Left lung (tissue), 14 donors: ENCODE results near the gene ADAM23. TPM values are rescaled to one million over a fixed set of nuclear protein-coding genes. Genes with fewer than 3 reads are reported as not detected.
"Not testable (repeated sequence)": the region's sequence is repeated elsewhere in the genome, so short reads cannot be mapped to it uniquely, and the experiment has no call there.

Experiments used
- ATAC-seq: fragments of 200-7000 bp; cut with Tn5 transposase; one replicate; pipeline ENCODE4 v1.9.1; 2020; ENCODE audit warnings: moderate library complexity
- DNase-seq, 4 donors: peaks; one replicate each; pipeline ENCODE4 v3.0.0-alpha.2; 2013 to 2020
- H3K27ac ChIP-seq, 2 donors: fragments of 200-600 bp; sonication (generic) in 1 of 2; one replicate each; pipeline versions ENCODE4 v1.5.0 to v1.8.0; 2020 to 2021
- H3K27me3 ChIP-seq, 2 donors: fragments of 200-600 bp; sonication (generic) in 1 of 2; one replicate each; pipeline versions ENCODE4 v1.5.0 to v1.8.0; 2020 to 2021
- H3K36me3 ChIP-seq, 2 donors: fragments of 200-600 bp; sonication (generic) in 1 of 2; one replicate each; pipeline versions ENCODE4 v1.5.0 to v1.8.0; 2020 to 2021
- H3K4me1 ChIP-seq, 2 donors: fragments of 200-600 bp; one replicate each; pipeline ENCODE4 v1.8.0; 2021
- H3K4me3 ChIP-seq, 2 donors: fragments of 200-600 bp; sonication (generic) in 1 of 2; one replicate each; pipeline versions ENCODE4 v1.5.0 to v1.8.0; 2020 to 2021; ENCODE audit warnings: mild to moderate bottlenecking in 1 of 2
- H3K9me3 ChIP-seq, 2 donors: fragments of 200-600 bp; sonication (generic) in 1 of 2; one replicate each; pipeline versions ENCODE4 v1.5.0 to v1.8.0; 2020 to 2021
- intact Hi-C, 2 donors: fragments of 100-400 bp; cut with DNase I; formaldehyde crosslinking; loops; one replicate each; pipeline versions ENCODE4 v1.11.2 to v1.14.2; 2022
- long read RNA-seq, 12 donors: library from polyadenylated mRNA in 2 of 12; unstranded in 2 of 12; transcript quantifications; one replicate each; pipeline ENCODE4 v2.0.0 and lab custom pipeline, GENCODE V29; 2019 to 2026
- polyA plus RNA-seq, 6 donors: library from polyadenylated mRNA; unstranded; fragments of 120-200 nt; gene quantifications; one replicate each; pipeline ENCODE4 v1.2.1, GENCODE V29; 2013; ENCODE audit not compliant: insufficient read length in 6 of 6
- total RNA-seq, 2 donors: library from RNA; stranded (reverse); fragmentation: NEBNext Ultra II Directional; extraction: Animal tissue kit (Norgen Biotek cat#: 25700); gene quantifications; one replicate each; pipeline ENCODE4 v1.2.1, GENCODE V29; 2021
- TF ChIP-seq, protein P1 (sequence below), 2 donors: fragments of 200-600 bp; sonication (generic) in 1 of 2; IDR thresholded peaks; one replicate each; pipeline versions ENCODE4 v1.5.0 to v1.8.0; 2021; ENCODE audit warnings: antibody characterized with exemption in 2 of 2
- donor health status: DM: no; HTN: yes; CAD: no.
- donor health status: DM: no; HTN: no; CAD: no.

ADAM23 gene
- total RNA-seq = 1 to 10 TPM; 2.2 to 3.2 TPM
- 1 to 10 TPM; 4.0 to 7.9 (median 6.2) TPM for polyA plus RNA-seq
- long read RNA-seq, donor 1, full-length matches to known transcripts = 2 of 2 reads
- long read RNA-seq, donor 1, partial matches to known transcripts = 0 of 2 reads
- long read RNA-seq, donor 1, other reads (novel, unspliced or antisense) = 0 of 2 reads
- long read RNA-seq, donor 2, full-length matches to known transcripts = 1 of 1 reads
- long read RNA-seq, donor 2, partial matches to known transcripts = 0 of 1 reads
- long read RNA-seq, donor 2, other reads (novel, unspliced or antisense) = 0 of 1 reads
- long read RNA-seq, donor 3, full-length matches to known transcripts = 1 of 1 reads
- long read RNA-seq, donor 3, partial matches to known transcripts = 0 of 1 reads
- long read RNA-seq, donor 3, other reads (novel, unspliced or antisense) = 0 of 1 reads
- long read RNA-seq, donor 4 = 0 reads
- long read RNA-seq, donor 5 = 0 reads
- long read RNA-seq, donor 6 = 0 reads
- long read RNA-seq, donor 7 = 0 reads
- long read RNA-seq, donor 8 = 0 reads
- long read RNA-seq, donor 9 = 0 reads
- long read RNA-seq, donor 10 = 0 reads
- long read RNA-seq, donor 11, full-length matches to known transcripts = 3 of 3 reads
- long read RNA-seq, donor 11, partial matches to known transcripts = 0 of 3 reads
- long read RNA-seq, donor 11, other reads (novel, unspliced or antisense) = 0 of 3 reads
- long read RNA-seq, donor 12, full-length matches to known transcripts = 1 of 1 reads
- long read RNA-seq, donor 12, partial matches to known transcripts = 0 of 1 reads
- long read RNA-seq, donor 12, other reads (novel, unspliced or antisense) = 0 of 1 reads

DNA sequence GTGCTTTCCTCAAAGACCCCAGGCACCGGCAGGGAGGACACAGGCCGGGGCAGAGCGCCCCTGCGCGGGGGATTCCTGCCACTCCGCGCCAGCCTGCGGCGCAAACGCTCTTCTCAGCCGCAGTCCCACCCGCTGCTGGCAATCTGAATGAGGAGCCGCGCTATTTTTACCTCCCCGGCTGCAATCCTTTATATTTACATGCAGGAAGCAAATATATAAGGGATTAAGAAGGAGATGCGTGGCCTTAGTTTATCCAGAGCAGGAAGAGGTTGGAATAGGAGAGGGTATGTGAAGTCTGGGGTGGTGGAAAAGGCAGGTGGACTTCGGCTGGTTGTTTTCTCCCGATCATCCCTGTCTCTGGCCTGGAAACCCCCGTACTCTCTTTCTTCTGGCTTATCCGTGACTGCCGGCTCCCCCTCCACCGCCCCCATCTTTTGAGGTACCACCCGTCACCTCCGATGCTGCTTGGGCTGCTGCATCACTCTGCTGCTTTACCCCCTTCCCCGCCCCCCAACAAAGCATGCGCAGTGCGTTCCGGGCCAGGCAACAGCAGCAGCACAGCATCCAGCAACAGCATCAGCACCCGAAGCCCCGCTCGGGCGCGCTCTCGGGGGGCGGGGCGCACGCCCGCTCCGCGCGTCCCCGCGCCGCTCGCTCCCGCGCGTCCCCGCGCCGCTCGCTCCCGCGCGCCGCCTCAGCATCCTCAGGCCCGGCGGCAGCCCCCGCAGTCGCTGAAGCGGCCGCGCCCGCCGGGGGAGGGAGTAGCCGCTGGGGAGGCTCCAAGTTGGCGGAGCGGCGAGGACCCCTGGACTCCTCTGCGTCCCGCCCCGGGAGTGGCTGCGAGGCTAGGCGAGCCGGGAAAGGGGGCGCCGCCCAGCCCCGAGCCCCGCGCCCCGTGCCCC lies at the start of gene ADAM23:
ADAM23 (plus strand) TSS at position 700 of the 902 bp plus-strand sequence. CDS start 335 bp downstream, outside the sequence.
- ATAC-seq (peak; percentile 61), DNase-seq (peak in 3 of 4 donors; percentile 33 to 69 (median 62))
- no peaks in the 10 kb centered on the region for H3K36me3 ChIP-seq
- TF ChIP-seq, protein P1, sequence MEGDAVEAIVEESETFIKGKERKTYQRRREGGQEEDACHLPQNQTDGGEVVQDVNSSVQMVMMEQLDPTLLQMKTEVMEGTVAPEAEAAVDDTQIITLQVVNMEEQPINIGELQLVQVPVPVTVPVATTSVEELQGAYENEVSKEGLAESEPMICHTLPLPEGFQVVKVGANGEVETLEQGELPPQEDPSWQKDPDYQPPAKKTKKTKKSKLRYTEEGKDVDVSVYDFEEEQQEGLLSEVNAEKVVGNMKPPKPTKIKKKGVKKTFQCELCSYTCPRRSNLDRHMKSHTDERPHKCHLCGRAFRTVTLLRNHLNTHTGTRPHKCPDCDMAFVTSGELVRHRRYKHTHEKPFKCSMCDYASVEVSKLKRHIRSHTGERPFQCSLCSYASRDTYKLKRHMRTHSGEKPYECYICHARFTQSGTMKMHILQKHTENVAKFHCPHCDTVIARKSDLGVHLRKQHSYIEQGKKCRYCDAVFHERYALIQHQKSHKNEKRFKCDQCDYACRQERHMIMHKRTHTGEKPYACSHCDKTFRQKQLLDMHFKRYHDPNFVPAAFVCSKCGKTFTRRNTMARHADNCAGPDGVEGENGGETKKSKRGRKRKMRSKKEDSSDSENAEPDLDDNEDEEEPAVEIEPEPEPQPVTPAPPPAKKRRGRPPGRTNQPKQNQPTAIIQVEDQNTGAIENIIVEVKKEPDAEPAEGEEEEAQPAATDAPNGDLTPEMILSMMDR (IDR thresholded peaks at IDR 0.05) = no peak
- H3K27me3 ChIP-seq = peaks cover 59 to 96% of the 10 kb centered on the region in 2 donors
- intact Hi-C loops = no loop called here
- no peaks in the 10 kb centered on the region for H3K9me3 ChIP-seq
- no peak within 1 kb of the TSS for H3K27ac ChIP-seq
- peak within 1 kb of the TSS; percentile 16 to 26 for H3K4me3 ChIP-seq
- H3K4me1 ChIP-seq = peaks cover 0 to 13% of the 10 kb centered on the region in 2 donors

DNA sequence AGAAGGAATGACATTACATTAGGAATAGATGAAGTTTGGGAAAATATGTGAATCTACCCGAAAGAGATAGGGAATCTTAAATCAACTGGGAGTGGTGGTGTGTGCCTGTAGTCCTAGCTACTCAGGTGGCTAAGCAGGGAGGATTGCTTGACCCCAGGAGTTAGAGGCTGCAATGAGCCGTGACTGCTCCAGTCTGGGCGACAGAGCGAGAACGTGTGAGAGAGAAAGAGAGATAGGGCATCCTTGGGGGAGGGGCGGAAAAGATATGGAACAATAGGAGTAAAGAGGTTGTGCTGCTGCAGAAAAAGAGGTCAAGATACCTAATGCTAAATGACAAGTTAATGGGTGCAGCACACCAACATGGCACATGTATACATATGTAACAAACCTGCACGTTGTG lies 47.1 kb upstream of the ADAM23 start:
- Histone ChIP-seq H3K4me1 (no peaks in the 10 kb centered on the region), H3K27ac (no peak overlapping the region), H3K27me3 (no peaks in the 10 kb centered on the region), H3K4me3 (no peak overlapping the region), H3K36me3 (no peaks in the 10 kb centered on the region), H3K9me3 (no peaks in the 10 kb centered on the region)
- DNase-seq (no peak), ATAC-seq (no peak)
- TF ChIP-seq, protein P1 (IDR thresholded peaks at IDR 0.05) = no peak
- intact Hi-C loops = no loop called here

DNA sequence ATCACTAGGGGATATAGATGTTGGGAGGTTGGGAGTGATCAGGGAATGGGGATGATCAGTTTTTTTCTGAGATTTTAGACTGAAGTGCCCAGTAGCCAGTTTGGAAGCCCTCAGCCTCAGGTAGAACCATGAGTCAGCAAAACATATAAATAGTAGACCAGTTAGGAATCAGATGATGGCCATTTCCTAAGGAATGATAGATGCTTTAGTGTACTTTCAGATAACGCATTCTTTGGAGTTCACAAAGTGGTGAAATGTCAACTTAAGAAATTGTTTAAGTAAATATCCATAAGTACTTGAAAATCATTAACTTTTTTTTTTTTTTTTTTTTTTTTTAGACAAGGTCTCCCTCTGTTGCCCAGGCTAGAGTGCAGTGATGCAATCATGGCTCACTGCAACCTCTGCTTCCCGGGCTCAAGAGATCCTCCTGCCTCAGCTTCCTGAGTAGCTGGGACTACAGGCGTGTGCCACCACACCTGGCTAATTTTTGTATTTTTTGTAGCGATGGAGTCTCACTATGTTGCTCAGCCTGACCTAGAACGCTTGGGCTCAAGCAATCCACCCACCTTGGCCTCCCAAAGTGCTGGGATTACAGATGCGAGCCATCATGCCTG lies 40.3 kb upstream of the ADAM23 start:
- DNase-seq, H3K4me1 ChIP-seq, H3K4me3 ChIP-seq, H3K9me3 ChIP-seq, H3K27me3 ChIP-seq, H3K36me3 ChIP-seq, intact Hi-C loops, H3K27ac ChIP-seq: not testable (repeated sequence)
- peak; percentile 56 for ATAC-seq

DNA sequence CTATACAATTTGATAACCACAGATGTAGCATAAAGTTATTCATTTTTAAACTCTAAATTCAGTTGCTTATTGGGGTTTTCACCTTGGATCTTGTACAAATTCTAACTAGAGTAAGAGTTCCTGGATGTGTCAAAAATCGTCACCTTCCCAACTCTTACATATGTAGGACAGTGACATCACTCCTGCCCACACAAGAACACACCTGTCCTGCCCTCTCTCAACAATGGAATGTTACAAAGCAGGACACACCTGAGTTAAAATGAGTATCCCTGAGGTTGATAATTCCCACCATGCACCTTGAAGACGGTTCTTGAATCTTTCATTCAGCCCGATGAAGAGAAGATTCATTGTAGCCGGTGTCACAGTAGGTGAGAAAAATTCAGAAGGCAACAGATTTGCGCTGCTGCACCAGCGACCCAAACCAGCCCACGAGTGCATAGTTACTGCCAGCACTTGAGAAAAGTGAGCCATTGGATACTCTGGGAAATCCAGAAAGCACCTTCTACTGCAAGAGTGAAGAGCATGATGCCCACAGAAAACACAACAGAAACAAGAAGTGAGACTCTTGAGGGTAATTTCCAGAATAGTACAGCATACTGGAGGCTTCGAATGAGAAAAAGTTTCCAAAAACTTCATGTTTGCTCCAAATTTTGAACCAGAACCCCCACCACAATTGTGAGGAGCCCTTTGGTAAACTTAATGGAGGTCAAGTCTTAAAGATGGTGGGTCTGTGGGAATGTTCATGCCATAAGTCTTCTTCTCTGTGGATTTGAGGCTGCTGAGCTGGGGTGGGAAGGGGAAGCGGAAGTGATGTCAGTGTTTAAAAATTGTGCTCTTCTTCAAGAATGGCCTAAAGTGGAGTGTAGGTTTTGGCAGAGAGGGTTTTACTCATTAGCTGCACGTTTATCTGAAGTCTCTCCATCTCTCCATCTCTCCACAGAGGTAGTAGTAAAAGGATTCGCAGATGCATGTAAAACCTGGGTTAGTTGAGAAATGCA lies 34.7 kb upstream of the ADAM23 start:
- no peak for DNase-seq
- ATAC-seq = no peak
- Histone ChIP-seq H3K27me3 (no peaks in the 10 kb centered on the region), H3K4me3 (no peak overlapping the region), H3K4me1 (no peaks in the 10 kb centered on the region), H3K27ac (no peak overlapping the region), H3K36me3 (no peaks in the 10 kb centered on the region), H3K9me3 (peaks cover 0 to 4% of the 10 kb centered on the region in 2 donors)
- intact Hi-C loops = no loop called here
- TF ChIP-seq, protein P1 (IDR thresholded peaks at IDR 0.05) = no peak
